Smooth muscle cell (in vitro differentiated cells): Measurements from ENCODE around the gene CYBRD1. TPM values are rescaled to one million over a fixed set of nuclear protein-coding genes. Genes with fewer than 3 reads are reported as not detected.

ENCODE experiments used
- DNase-seq: peaks from one replicate; lab custom pipeline; 2025; ENCODE audit not compliant: unreplicated experiment; lab: John Stamatoyannopoulos, UW
- H2AFZ ChIP-seq: fragments of 200-600 bp; sonication (generic); 2 replicates; pipeline ENCODE4 v1.6.0; 2016; ENCODE audit warnings: antibody characterized with exemption, low read depth, mild to moderate bottlenecking
- H3F3A ChIP-seq: fragments of 200-600 bp; sonication (generic); 2 replicates; pipeline ENCODE4 v1.6.0; 2017; ENCODE audit warnings: antibody characterized with exemption, low read depth
- H3K27ac ChIP-seq: fragments of 200-600 bp; sonication (generic); 2 replicates; pipeline ENCODE4 v1.5.1; 2016; ENCODE audit warnings: low read depth, mild to moderate bottlenecking
- H3K27me3 ChIP-seq: fragments of 200-600 bp; sonication (generic); 2 replicates; pipeline ENCODE4 v1.6.1; 2016; ENCODE audit warnings: low read depth, mild to moderate bottlenecking
- H3K36me3 ChIP-seq: fragments of 200-600 bp; sonication (generic); 2 replicates; pipeline ENCODE4 v1.5.1; 2016; ENCODE audit warnings: low read depth
- H3K4me1 ChIP-seq: fragments of 200-600 bp; sonication (generic); 2 replicates; pipeline ENCODE4 v1.5.1; 2016; ENCODE audit warnings: low read depth
- H3K4me2 ChIP-seq: fragments of 200-600 bp; sonication (generic); 2 replicates; pipeline ENCODE4 v1.6.0; 2016; ENCODE audit warnings: mild to moderate bottlenecking
- H3K4me3 ChIP-seq: fragments of 200-600 bp; sonication (generic); 2 replicates; pipeline ENCODE4 v1.5.1; 2016; ENCODE audit warnings: mild to moderate bottlenecking
- H3K79me2 ChIP-seq: fragments of 200-600 bp; sonication (generic); 2 replicates; pipeline ENCODE4 v1.6.0; 2016; ENCODE audit warnings: low read depth, mild to moderate bottlenecking
- H3K9ac ChIP-seq: fragments of 200-600 bp; sonication (generic); 2 replicates; pipeline ENCODE4 v1.6.0; 2016; ENCODE audit warnings: low read depth
- H3K9me3 ChIP-seq: fragments of 200-600 bp; sonication (generic); replicated peaks from 2 replicates; pipeline ENCODE4 v1.5.1; 2016; ENCODE audit warnings: low read depth
- H4K20me1 ChIP-seq: fragments of 200-600 bp; sonication (generic); 2 replicates; pipeline ENCODE4 v1.6.0; 2016; ENCODE audit warnings: low read depth
- WGBS: methylation state at CpG from one replicate; pipeline ENCODE4 v1.1.7; 2016; ENCODE audit warnings: low lambda C conversion rate; 5-methylcytosine and 5-hydroxymethylcytosine counted together
- polyA plus RNA-seq: library from polyadenylated mRNA; unstranded; fragments of >200 nt; fragmentation: Nextera tagmentation; extraction: Ambion mirVana; gene quantifications from 2 replicates; pipeline ENCODE4 v1.2.1, GENCODE V29; 2016
- total RNA-seq: library from RNA; depleted of rRNA; stranded (reverse); fragments of >200 nt; gene quantifications from 2 replicates; pipeline ENCODE4 v1.2.3, GENCODE V29; 2014
- TF ChIP-seq, protein P1 (sequence below): fragments of 200-600 bp; sonication (generic); IDR thresholded peaks from 2 replicates; pipeline ENCODE4 v1.5.1; 2017; ENCODE audit warnings: borderline replicate concordance, mild to moderate bottlenecking, antibody characterized with exemption; ENCODE audit not compliant: insufficient read depth, poor library complexity, severe bottlenecking

Gene CYBRD1
- total and polyA plus RNA-seq, 2 experiments from 2014 or later, result 41.3 to 61.5 TPM

- no peak overlapping the region for H3K27ac ChIP-seq
- H3K9ac ChIP-seq, result no peak overlapping the region
- no peaks in the 10 kb centered on the region for H4K20me1 ChIP-seq
- no peak overlapping the region for H2AFZ ChIP-seq
- no peak overlapping the region for H3K4me3 ChIP-seq
- H3K9me3 ChIP-seq, result no peaks in the 10 kb centered on the region
- peaks cover 4% of the 10 kb centered on the region for H3K27me3 ChIP-seq
- no peaks in the 10 kb centered on the region for H3K36me3 ChIP-seq
- H3K4me1 ChIP-seq, result no peaks in the 10 kb centered on the region
- no peaks in the 10 kb centered on the region for H3K79me2 ChIP-seq
- no peak overlapping the region for H3K4me2 ChIP-seq
- no peak for DNase-seq
- 77% methylated on average over 7 of the region's 7 CpGs for WGBS
- H3F3A ChIP-seq, result no peaks in the 10 kb centered on the region
- TF ChIP-seq, protein P1, sequence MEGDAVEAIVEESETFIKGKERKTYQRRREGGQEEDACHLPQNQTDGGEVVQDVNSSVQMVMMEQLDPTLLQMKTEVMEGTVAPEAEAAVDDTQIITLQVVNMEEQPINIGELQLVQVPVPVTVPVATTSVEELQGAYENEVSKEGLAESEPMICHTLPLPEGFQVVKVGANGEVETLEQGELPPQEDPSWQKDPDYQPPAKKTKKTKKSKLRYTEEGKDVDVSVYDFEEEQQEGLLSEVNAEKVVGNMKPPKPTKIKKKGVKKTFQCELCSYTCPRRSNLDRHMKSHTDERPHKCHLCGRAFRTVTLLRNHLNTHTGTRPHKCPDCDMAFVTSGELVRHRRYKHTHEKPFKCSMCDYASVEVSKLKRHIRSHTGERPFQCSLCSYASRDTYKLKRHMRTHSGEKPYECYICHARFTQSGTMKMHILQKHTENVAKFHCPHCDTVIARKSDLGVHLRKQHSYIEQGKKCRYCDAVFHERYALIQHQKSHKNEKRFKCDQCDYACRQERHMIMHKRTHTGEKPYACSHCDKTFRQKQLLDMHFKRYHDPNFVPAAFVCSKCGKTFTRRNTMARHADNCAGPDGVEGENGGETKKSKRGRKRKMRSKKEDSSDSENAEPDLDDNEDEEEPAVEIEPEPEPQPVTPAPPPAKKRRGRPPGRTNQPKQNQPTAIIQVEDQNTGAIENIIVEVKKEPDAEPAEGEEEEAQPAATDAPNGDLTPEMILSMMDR, result no peak
Measured at GRCh38 chr2:171592036-171592555, 69.8 kb downstream of the CYBRD1 start.

GRCh38 chr2:171595456-171595855, 73.2 kb downstream of the CYBRD1 start:
- Histone ChIP-seq H3K4me1 (no peaks in the 10 kb centered on the region), H3K9me3 (no peaks in the 10 kb centered on the region), H3K27me3 (peaks cover 14% of the 10 kb centered on the region), H3F3A (no peaks in the 10 kb centered on the region), H3K27ac (no peak overlapping the region), H3K79me2 (no peaks in the 10 kb centered on the region), H4K20me1 (no peaks in the 10 kb centered on the region), H3K36me3 (no peaks in the 10 kb centered on the region), H3K4me2 (no peak overlapping the region), H3K9ac (no peak overlapping the region), H2AFZ (no peak overlapping the region), H3K4me3 (no peak overlapping the region)
- DNase-seq, result no peak
- TF ChIP-seq, protein P1, result no peak

DNA sequence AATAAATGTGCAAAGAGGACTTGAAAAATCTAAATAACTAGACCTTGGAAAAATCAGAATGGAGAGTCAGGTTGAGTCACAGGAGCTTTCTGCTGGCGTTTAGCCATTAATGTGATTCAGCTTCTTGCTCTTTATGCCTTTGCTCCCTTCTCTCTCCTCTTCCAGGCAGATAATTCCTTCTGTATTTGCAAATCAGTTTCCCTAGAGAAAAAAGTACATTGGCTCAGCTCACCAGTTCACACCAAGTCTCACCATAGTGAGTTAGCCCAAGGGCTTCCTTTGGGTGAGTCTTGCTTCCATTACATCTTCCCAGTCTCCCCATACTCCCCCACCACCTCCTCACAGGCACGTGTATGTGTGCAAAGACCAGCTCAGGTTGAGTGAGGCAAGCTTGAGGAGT, 73.6 kb downstream of the CYBRD1 start:
- Histone ChIP-seq H3K27me3 (peaks cover 18% of the 10 kb centered on the region), H3K79me2 (no peaks in the 10 kb centered on the region), H3K4me3 (no peak overlapping the region), H3K27ac (no peak overlapping the region), H3K4me2 (no peak overlapping the region), H3K36me3 (no peaks in the 10 kb centered on the region), H3K9me3 (no peaks in the 10 kb centered on the region), H2AFZ (no peak overlapping the region), H3K4me1 (no peaks in the 10 kb centered on the region), H3F3A (no peaks in the 10 kb centered on the region), H4K20me1 (no peaks in the 10 kb centered on the region), H3K9ac (no peak overlapping the region)
- WGBS, result 66% methylated on average over 2 of the region's 2 CpGs
- DNase-seq, result no peak
- TF ChIP-seq, protein P1, result no peak

DNA sequence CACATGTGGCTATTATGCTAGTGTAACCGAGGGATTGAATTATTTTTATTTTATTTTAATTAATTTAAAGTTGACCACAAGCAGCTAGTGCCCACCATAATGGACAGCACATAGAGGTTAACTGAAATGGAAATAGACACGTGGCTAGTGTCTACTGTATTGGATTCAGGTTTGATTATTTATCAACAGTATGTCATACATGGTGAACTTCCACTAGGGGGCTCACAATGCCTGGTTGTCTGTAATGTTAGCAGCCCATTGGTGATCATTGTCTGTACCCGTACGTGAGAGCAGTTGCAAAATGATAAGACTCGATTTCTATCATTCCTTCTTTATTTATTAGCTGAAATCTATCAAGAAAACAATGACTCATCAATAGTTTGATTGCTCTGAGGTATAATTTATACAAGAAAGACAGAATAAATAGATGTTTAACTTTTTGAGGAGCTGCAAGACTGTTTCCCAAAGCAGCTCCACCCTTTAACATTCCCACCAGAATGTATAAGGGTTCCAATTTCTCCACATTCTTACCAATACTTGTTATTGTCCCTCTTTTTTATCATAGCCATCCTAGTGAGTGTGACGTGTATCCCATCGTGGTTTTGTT, 76.5 kb downstream of the CYBRD1 start:
- no peak overlapping the region for H3K27ac ChIP-seq
- no peak overlapping the region for H3K9ac ChIP-seq
- H4K20me1 ChIP-seq, result no peaks in the 10 kb centered on the region
- 21% methylated on average over 7 of the region's 7 CpGs for WGBS
- no peak overlapping the region for H2AFZ ChIP-seq
- no peak for DNase-seq
- TF ChIP-seq, protein P1, result peak; percentile 75
- H3F3A ChIP-seq, result no peaks in the 10 kb centered on the region
- H3K4me1 ChIP-seq, result no peaks in the 10 kb centered on the region
- H3K4me3 ChIP-seq, result no peak overlapping the region
- no peaks in the 10 kb centered on the region for H3K9me3 ChIP-seq
- H3K4me2 ChIP-seq, result peak overlapping the region; percentile 54
- H3K36me3 ChIP-seq, result no peaks in the 10 kb centered on the region
- no peaks in the 10 kb centered on the region for H3K79me2 ChIP-seq
- H3K27me3 ChIP-seq, result peaks cover 23% of the 10 kb centered on the region
